Ovary (tissue), 9 donors: ENCODE data around the gene C3orf49. TPM values are rescaled to one million over a fixed set of nuclear protein-coding genes. Genes with fewer than 3 reads are reported as not detected.

Source experiments
- DNase-seq, 5 donors: peaks; one replicate each; pipeline ENCODE4 v3.0.0-alpha.2; 2019 to 2020
- H3K27ac ChIP-seq, 2 donors: fragments of 200-600 bp; one replicate each; pipeline versions ENCODE4 v1.5.1 to v1.8.0; 2019 to 2022
- H3K27me3 ChIP-seq: fragments of 200-600 bp; one replicate; pipeline ENCODE4 v1.8.0; 2022
- H3K36me3 ChIP-seq: fragments of 200-600 bp; sonication (generic); one replicate; pipeline ENCODE4 v1.5.1; 2019
- H3K4me1 ChIP-seq: one replicate; pipeline ENCODE4 v1.8.1; 2013; ENCODE audit warnings: mild to moderate bottlenecking, moderate library complexity; ENCODE audit not compliant: insufficient read depth
- H3K4me3 ChIP-seq: fragments of 200-600 bp; sonication (generic); one replicate; pipeline ENCODE4 v1.5.1; 2017
- H3K9me3 ChIP-seq, 2 donors: fragments of 200-600 bp in 1 of 2; sonication (generic) in 1 of 2; one replicate each; pipeline versions ENCODE4 v1.5.1 to v1.8.1; 2013 to 2019; ENCODE audit warnings: mild to moderate bottlenecking in 1 of 2, moderate library complexity in 1 of 2
- EP300 ChIP-seq: sonication (generic); formaldehyde crosslinking; IDR thresholded peaks from one replicate; pipeline ENCODE4 v1.6.1; 2017; ENCODE audit warnings: antibody characterized with exemption
- POLR2A ChIP-seq: fragments of 450-650 bp; IDR thresholded peaks from one replicate; pipeline ENCODE4 v1.6.1; 2017; ENCODE audit warnings: antibody characterized with exemption, mild to moderate bottlenecking, moderate library complexity
- WGBS, 3 donors: extraction: QIAGEN DNeasy Blood & Tissue Kit in 1 of 3; methylation state at CpG; one replicate each; pipeline versions ENCODE4 v1.1.5 to v1.1.7; 2013 to 2017; 5-methylcytosine and 5-hydroxymethylcytosine counted together
- intact Hi-C, 4 donors: fragments of 100-400 bp; cut with DNase I; formaldehyde crosslinking; loops; one replicate each; pipeline versions ENCODE4 v1.11.0 to v1.15.1; 2022 to 2023
- polyA plus RNA-seq, 2 donors: library from polyadenylated mRNA; stranded (reverse); fragments of 200-250 nt in 1 of 2; fragments of 350-450 nt in 1 of 2; fragmentation: Illumina TruSeq in 1 of 2; extraction: RNeasy Lipid Tissue Mini Kit (QIAGEN cat#74804) in 1 of 2; gene quantifications; one replicate each; pipeline ENCODE4 v1.2.3, GENCODE V29; 2013 to 2014
- total RNA-seq, 7 donors: library from RNA; depleted of rRNA in 2 of 7; stranded (reverse); fragments of >200 nt in 2 of 7; fragmentation: NEBNext Ultra II Directional in 3 of 7; extraction: Animal tissue kit (Norgen Biotek cat#: 25700) in 3 of 7; gene quantifications; one replicate each; pipeline versions ENCODE4 v1.1.0 to v1.2.4, GENCODE V29; 2016 to 2023
- TF ChIP-seq, protein P1 (sequence below), 3 donors: fragments of 450-650 bp in 2 of 3; fragments of 200-600 bp in 1 of 3; IDR thresholded peaks; one replicate each; pipeline versions ENCODE4 v1.5.1 to v1.8.0; 2016 to 2022; ENCODE audit warnings: antibody characterized with exemption in 3 of 3, mild to moderate bottlenecking in 1 of 3
- donor health status: DM: no; HTN: no; CAD: no; lungs with moderate emphysema.
- donor health status: DM: no; HTN: no; CAD: no.
- donor health status: Bipolar disorder and iron deficiency.
- donor health status: DM: yes; HTN: yes; CAD: no.
- donor health status: DM: no; HTN: no; CAD: no.
- donor health status: DM: yes; HTN: yes; CAD: no.

C3orf49 gene
- total and polyA plus RNA-seq, 9 donors, result not detected

DNA sequence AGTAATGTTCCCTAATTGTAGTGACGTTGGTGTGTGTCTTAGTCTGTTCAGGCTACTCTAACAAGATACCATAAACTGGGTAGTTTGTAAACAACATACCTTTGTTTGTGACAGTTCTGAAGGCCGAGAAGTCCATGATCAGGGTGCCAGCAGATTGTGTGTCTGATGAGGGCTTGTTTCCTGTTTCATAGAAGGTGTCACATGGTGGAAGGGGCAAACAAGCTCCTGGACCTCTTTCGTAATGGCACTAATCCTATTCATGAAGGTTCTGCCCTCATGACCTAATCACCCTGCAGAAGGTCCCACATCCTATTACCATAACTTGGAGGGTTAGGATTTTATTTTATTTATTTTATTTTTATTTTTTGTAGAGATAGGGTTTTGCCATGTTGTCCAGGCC, 55.7 kb downstream of the C3orf49 start:
- no peak for DNase-seq
- no peaks in the 10 kb centered on the region for H3K27me3 ChIP-seq
- 94 to 98% (median 96%) methylated on average over 3 of the region's 3 CpGs for WGBS, 3 donors
- H3K27ac ChIP-seq, result no peak overlapping the region
- H3K9me3 ChIP-seq, result no peaks in the 10 kb centered on the region
- H3K4me1 ChIP-seq, result peaks cover 5% of the 10 kb centered on the region
- intact Hi-C loops, result no loop called here
- no peaks in the 10 kb centered on the region for H3K36me3 ChIP-seq
- no peak overlapping the region for H3K4me3 ChIP-seq
- no peak for TF ChIP-seq EP300
- TF ChIP-seq, protein P1, sequence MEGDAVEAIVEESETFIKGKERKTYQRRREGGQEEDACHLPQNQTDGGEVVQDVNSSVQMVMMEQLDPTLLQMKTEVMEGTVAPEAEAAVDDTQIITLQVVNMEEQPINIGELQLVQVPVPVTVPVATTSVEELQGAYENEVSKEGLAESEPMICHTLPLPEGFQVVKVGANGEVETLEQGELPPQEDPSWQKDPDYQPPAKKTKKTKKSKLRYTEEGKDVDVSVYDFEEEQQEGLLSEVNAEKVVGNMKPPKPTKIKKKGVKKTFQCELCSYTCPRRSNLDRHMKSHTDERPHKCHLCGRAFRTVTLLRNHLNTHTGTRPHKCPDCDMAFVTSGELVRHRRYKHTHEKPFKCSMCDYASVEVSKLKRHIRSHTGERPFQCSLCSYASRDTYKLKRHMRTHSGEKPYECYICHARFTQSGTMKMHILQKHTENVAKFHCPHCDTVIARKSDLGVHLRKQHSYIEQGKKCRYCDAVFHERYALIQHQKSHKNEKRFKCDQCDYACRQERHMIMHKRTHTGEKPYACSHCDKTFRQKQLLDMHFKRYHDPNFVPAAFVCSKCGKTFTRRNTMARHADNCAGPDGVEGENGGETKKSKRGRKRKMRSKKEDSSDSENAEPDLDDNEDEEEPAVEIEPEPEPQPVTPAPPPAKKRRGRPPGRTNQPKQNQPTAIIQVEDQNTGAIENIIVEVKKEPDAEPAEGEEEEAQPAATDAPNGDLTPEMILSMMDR (IDR thresholded peaks at IDR 0.05), result no peak
- no peak for TF ChIP-seq POLR2A

DNA sequence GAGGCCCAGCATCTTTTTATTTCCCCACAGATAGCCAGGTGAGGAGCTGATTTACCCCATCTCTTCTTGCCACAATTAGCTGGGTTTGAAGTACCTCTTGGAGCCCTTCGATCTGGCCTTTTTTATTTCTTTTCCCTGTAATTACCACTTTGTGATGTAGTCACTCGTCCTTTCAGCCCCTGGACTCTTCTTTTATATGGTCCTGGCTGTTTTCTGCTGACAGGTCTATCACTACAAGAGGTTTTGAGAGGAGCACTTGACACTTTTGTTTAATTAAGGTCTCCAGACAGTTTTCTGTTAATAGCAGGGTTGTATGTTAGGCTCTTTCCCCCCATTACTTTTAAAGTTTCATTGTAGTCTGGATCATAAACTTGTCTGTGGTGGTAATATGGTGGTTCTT, 56.4 kb downstream of the C3orf49 start:
- intact Hi-C loops, result no loop called here
- H3K4me3 ChIP-seq, result no peak overlapping the region
- H3K4me1 ChIP-seq, result peaks cover 5% of the 10 kb centered on the region
- TF ChIP-seq POLR2A (no peak), EP300 (no peak)
- TF ChIP-seq, protein P1 (IDR thresholded peaks at IDR 0.05), result no peak
- WGBS, 3 donors, result 89 to 94% (median 93%) methylated on average over 2 of the region's 2 CpGs
- H3K36me3 ChIP-seq, result no peaks in the 10 kb centered on the region
- no peak for DNase-seq
- H3K27ac ChIP-seq, result no peak overlapping the region
- H3K27me3 ChIP-seq, result no peaks in the 10 kb centered on the region
- no peaks in the 10 kb centered on the region for H3K9me3 ChIP-seq

DNA sequence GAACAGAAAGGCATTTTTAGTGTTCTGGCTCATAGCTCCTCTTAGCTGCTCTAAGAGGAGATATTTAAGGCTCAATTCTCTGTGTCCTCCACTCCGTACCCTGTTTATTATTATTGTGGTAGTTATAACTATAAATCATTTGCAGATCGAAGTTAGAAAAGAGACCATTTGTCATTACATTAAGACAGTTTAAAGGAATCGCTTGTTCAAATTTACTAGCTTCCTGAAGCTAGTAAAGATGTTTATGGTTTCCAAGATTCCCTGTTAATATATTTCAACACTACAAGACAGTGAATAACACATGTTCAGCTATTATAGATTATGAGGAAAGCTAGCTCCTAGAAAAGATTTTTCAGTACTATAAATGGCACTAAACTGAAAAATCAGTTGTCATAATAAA, 57.2 kb downstream of the C3orf49 start:
- H3K36me3 ChIP-seq, result no peaks in the 10 kb centered on the region
- DNase-seq, result no peak
- H3K4me3 ChIP-seq, result no peak overlapping the region
- no peak overlapping the region for H3K27ac ChIP-seq
- no peaks in the 10 kb centered on the region for H3K9me3 ChIP-seq
- no peaks in the 10 kb centered on the region for H3K27me3 ChIP-seq
- intact Hi-C loops, result no loop called here
- H3K4me1 ChIP-seq, result peaks cover 5% of the 10 kb centered on the region
- 23 to 33% (median 31%) methylated on average over 3 of the region's 3 CpGs for WGBS, 3 donors
- TF ChIP-seq EP300 (no peak), POLR2A (no peak)
- TF ChIP-seq, protein P1 (IDR thresholded peaks at IDR 0.05), result no peak

DNA sequence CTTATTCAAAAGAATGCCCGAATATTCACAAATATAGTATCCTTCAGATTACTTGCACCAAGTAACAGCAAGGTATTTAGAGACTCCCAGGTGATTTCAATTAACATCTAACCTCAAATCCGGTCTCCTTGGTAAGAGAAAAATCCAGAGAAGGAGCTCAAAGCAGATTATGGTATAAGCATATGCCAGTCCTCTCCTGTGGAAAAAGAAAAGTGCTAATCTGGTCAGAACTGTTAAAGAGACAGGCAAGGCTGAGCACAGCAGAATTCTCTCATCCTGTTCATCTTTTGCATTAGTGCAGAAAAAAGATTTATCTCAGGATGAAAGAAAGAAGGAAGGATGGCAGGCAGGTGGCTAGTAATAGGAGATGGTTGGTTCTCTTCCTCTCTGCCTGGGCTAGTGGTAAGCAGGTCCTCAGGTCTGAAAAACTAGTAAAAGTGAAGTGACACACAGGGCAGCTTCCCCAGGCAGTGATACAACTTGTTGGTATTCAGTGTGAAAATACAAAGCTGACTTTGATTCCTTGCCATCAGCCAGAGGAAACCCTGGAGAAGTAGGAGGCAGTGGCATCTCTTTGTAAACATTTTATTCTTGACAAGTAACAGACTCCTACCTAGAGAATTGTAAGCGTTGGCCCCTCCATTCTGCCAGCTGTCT, 58.8 kb downstream of the C3orf49 start:
- Histone ChIP-seq H3K27me3 (no peaks in the 10 kb centered on the region), H3K9me3 (no peaks in the 10 kb centered on the region), H3K4me3 (no peak overlapping the region), H3K4me1 (peaks cover 3% of the 10 kb centered on the region), H3K27ac (no peak overlapping the region), H3K36me3 (no peaks in the 10 kb centered on the region)
- TF ChIP-seq POLR2A, result no peak
- TF ChIP-seq, protein P1 (IDR thresholded peaks at IDR 0.05), result no peak
- TF ChIP-seq EP300, result no peak
- WGBS, 3 donors, result 74 to 75% (median 75%) methylated on average over 3 of the region's 3 CpGs
- intact Hi-C loops, result no loop called here
- no peak for DNase-seq
